Activated CD4-positive, alpha-beta T cell treated with anti-CD3 and anti-CD28 coated beads for 36 hours (primary cell): ENCODE results near the gene NPVF. TPM values are rescaled to one million over a fixed set of nuclear protein-coding genes. Genes with fewer than 3 reads are reported as not detected.

Experiments used
- ATAC-seq: fragments of 200-7000 bp; cut with Tn5 transposase; one replicate; pipeline ENCODE4 v1.10.0; 2021; ENCODE audit warnings: mild to moderate bottlenecking, moderate library complexity
- CTCF ChIA-PET: fragments of 350-600 bp; sonication (Branson Sonifier 250); formaldehyde crosslinking; loops from one replicate; lab custom pipeline; 2021; ENCODE audit warnings: antibody characterized with exemption; lab: Charles Lee
- POLR2A ChIA-PET: fragments of 350-600 bp; sonication (Branson Sonifier 250); formaldehyde crosslinking; loops from one replicate; lab custom pipeline; 2021; ENCODE audit warnings: antibody characterized with exemption, inconsistent platforms; lab: Charles Lee
- DNase-seq: peaks from one replicate; pipeline ENCODE4 v3.0.0-alpha.2; 2020
- H3K27ac Mint-ChIP-seq: one replicate; pipeline ENCODE4 v1.8.0; 2021; ENCODE audit warnings: mixed read lengths
- H3K27me3 Mint-ChIP-seq: one replicate; pipeline ENCODE4 v1.8.0; 2021; ENCODE audit warnings: mixed read lengths
- H3K36me3 Mint-ChIP-seq: one replicate; pipeline ENCODE4 v1.8.0; 2021; ENCODE audit warnings: low read depth, mixed read lengths
- H3K4me1 Mint-ChIP-seq: one replicate; pipeline ENCODE4 v1.8.0; 2021; ENCODE audit warnings: mixed read lengths
- H3K4me3 Mint-ChIP-seq: one replicate; pipeline ENCODE4 v1.8.0; 2021; ENCODE audit warnings: mild to moderate bottlenecking, moderate library complexity, mixed read lengths
- H3K9me3 Mint-ChIP-seq: one replicate; pipeline ENCODE4 v1.8.0; 2021; ENCODE audit warnings: low read depth, mixed read lengths
- intact Hi-C, 2 experiments: fragments of 100-400 bp; cut with DNase I in 1 of 2; cut with micrococcal nuclease in 1 of 2; formaldehyde crosslinking; loops; one replicate each; pipeline versions ENCODE4 v1.14.2 to v1.15.1; 2022 to 2024; cut with DNase I, micrococcal nuclease
- total RNA-seq, 2 experiments: library from RNA; stranded (reverse); gene quantifications; one replicate each; pipeline ENCODE4 v1.2.3, GENCODE V29; 2021

NPVF gene
- total RNA-seq, 2 experiments from 2014 or later: not detected

DNA sequence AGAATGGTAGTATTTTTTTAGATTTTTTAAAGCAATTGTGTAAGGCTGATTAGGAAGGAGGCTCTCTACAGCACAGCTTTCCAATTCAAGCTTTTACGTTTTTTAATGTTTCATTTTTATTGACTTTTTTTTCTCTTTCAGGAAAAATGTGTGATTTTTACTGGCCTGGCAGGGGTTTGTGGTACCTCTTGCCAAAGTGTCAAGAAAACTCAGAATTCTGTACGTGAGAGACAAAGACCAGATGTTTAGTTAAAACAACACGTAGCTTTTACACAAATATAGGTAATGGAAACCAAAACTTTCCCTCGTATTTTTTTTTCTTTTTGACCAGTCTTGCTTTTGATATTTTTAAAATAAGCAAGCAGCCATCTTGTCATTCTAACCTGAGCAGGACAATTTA lies 6.0 kb upstream of the NPVF start:
- no peaks in the 10 kb centered on the region for H3K36me3 Mint-ChIP-seq
- ChIA-PET CTCF (interaction anchor here (2.2 kb wide), 1 partner anchor 17 kb away, joined by 11 read pairs; no protein-coding TSS in a partner anchor), POLR2A (no interaction called here)
- intact Hi-C loops: no loop called here
- H3K4me1 Mint-ChIP-seq: no peaks in the 10 kb centered on the region
- H3K4me3 Mint-ChIP-seq: no peak overlapping the region
- DNase-seq (no peak), ATAC-seq (no peak)
- H3K27ac Mint-ChIP-seq: no peak overlapping the region
- H3K9me3 Mint-ChIP-seq: peaks cover 3% of the 10 kb centered on the region
- H3K27me3 Mint-ChIP-seq: peaks cover 12% of the 10 kb centered on the region

DNA sequence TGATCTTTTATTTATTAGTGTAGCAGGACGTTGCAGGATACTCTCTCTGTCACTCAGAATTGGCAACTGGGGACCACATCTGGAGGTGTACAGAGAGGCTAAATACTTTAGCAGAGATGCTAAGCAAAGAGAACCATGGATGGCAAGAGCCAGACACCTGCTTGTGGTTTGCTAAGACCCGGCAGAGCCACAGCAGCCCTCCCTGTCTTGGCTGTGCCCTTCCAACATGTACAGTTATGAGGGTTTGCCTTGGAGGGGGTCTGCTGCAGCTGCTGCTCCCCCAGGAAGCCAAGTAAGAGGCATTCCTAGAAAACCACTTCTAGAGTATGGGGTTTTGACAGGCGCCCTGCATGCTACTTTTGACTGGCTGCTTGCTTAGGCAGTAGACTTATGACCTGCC lies 5.1 kb downstream of the NPVF start:
- POLR2A ChIA-PET: no interaction called here
- no peak for ATAC-seq

DNA sequence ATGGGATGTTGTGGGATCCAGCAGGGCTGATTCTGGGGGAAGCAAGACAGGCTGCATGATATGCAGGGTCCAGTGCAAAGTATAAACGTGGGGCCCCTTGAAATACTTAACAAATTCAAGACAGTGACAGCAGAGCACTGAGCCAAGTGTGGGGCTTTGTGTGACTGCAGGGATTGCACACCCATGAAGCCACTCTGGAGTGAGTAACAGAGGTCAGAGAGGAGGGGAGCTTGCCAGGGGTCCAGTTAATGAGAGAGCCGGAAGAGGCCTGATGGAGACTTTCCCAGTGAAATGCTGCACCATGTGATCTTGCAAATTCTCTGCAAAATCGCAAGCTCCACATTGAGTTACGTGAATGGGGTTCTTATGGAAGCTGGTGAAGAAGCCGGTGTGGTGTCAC lies 5.6 kb downstream of the NPVF start:
- no peak overlapping the region for H3K27ac Mint-ChIP-seq
- no peaks in the 10 kb centered on the region for H3K36me3 Mint-ChIP-seq
- ChIA-PET POLR2A (no interaction called here), CTCF (interaction anchor here (0.5 kb wide), 1 partner anchor 433 kb away, joined by 4 read pairs; no protein-coding TSS in a partner anchor)
- H3K27me3 Mint-ChIP-seq: peaks cover 13% of the 10 kb centered on the region
- H3K4me3 Mint-ChIP-seq: no peak overlapping the region
- ATAC-seq (no peak), DNase-seq (no peak)
- intact Hi-C loops: no loop called here
- H3K4me1 Mint-ChIP-seq: no peaks in the 10 kb centered on the region
- no peaks in the 10 kb centered on the region for H3K9me3 Mint-ChIP-seq

More for the DNA sequence above, 5.1 kb downstream of the NPVF start:
- H3K36me3 Mint-ChIP-seq: no peaks in the 10 kb centered on the region
- peaks cover 13% of the 10 kb centered on the region for H3K27me3 Mint-ChIP-seq
- no peak overlapping the region for H3K4me3 Mint-ChIP-seq
- H3K9me3 Mint-ChIP-seq: no peaks in the 10 kb centered on the region
- H3K4me1 Mint-ChIP-seq: no peaks in the 10 kb centered on the region
- intact Hi-C loops: no loop called here
- CTCF ChIA-PET: no interaction called here
- DNase-seq: no peak
- H3K27ac Mint-ChIP-seq: no peak overlapping the region

DNA sequence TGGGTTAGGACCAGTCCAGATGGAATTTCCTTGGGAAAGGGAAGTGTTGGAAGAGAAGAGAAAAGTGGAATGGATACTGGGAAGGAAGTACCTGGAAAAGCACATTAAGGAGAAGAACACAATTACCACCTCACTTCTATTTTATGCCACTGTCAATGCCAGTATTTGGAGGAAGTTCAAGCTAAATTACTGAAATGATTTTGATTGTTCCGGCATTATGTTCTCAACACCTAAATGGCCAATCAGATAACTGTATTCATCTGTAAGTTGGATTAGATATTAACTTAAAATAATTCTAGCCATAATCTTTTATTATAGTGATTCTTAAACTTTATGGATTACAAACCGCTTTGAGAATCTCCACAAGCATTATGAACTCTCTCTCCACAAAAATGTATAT lies 7.3 kb downstream of the NPVF start:
- CTCF ChIA-PET: interaction anchor here (0.7 to 1.6 kb wide), 2 partner anchors 8 to 1405 kb away, joined by 3 to 4 read pairs; partner anchors contain the start of gene NPVF
- POLR2A ChIA-PET: no interaction called here
- DNase-seq (no peak), ATAC-seq (no peak)
- H3K9me3 Mint-ChIP-seq: no peaks in the 10 kb centered on the region
- H3K36me3 Mint-ChIP-seq: no peaks in the 10 kb centered on the region
- peaks cover 10% of the 10 kb centered on the region for H3K27me3 Mint-ChIP-seq
- no peak overlapping the region for H3K4me3 Mint-ChIP-seq
- intact Hi-C loops: no loop called here
- no peak overlapping the region for H3K27ac Mint-ChIP-seq
- H3K4me1 Mint-ChIP-seq: no peaks in the 10 kb centered on the region

DNA sequence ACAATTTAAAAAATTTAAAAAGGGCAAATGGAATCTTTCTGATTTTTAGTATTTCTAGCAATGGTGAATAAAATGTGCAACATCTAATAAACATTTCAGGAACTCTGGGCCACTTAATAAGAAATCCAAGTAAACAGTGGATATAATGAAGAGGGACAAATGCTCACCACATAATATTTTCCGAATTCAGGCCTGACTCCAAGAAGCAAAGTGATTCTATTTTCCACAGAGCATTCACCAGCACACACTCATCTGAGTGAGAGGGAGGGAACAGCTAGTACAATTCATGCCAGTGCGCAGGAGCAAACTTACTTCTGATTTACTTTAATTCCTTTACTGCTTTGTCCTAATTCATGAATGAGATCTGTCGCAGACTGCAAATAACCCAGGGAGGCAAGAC lies 10.1 kb downstream of the NPVF start:
- H3K4me3 Mint-ChIP-seq: no peak overlapping the region
- DNase-seq (no peak), ATAC-seq (no peak)
- H3K4me1 Mint-ChIP-seq: no peaks in the 10 kb centered on the region
- no peak overlapping the region for H3K27ac Mint-ChIP-seq
- no peaks in the 10 kb centered on the region for H3K9me3 Mint-ChIP-seq
- ChIA-PET CTCF (no interaction called here), POLR2A (no interaction called here)
- intact Hi-C loops: no loop called here
- no peaks in the 10 kb centered on the region for H3K36me3 Mint-ChIP-seq
- peaks cover 16% of the 10 kb centered on the region for H3K27me3 Mint-ChIP-seq

DNA sequence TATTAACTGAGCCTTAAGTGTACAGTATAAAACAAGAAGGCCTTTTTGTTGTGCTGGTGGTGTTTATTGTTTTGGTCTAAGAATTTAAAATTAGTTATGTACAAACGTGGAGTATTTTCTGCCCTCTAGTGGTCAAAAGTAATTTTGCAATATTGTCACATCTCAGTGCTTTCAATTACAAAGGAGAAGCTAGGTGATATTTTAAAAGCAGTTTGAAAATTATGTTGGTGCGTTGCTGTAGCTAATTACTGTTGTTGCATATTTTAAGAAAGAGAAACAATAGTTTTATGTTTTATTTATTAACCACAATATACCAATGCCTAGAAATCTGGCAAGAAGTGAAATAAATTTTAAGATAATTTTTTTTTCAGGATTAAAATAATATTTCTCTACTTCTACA lies 11.4 kb downstream of the NPVF start:
- Mint-ChIP-seq H3K36me3 (no peaks in the 10 kb centered on the region), H3K4me3 (no peak overlapping the region), H3K27ac (no peak overlapping the region), H3K9me3 (no peaks in the 10 kb centered on the region), H3K27me3 (peaks cover 13% of the 10 kb centered on the region), H3K4me1 (no peaks in the 10 kb centered on the region)
- DNase-seq (no peak), ATAC-seq (no peak)
- ChIA-PET POLR2A (no interaction called here), CTCF (interaction anchor here (0.5 to 2.6 kb wide), 29 partner anchors 9 to 1996 kb away, joined by 3 to 12 read pairs (median 3); partner anchors contain the start of gene NPVF)
- intact Hi-C loops: no loop called here

DNA sequence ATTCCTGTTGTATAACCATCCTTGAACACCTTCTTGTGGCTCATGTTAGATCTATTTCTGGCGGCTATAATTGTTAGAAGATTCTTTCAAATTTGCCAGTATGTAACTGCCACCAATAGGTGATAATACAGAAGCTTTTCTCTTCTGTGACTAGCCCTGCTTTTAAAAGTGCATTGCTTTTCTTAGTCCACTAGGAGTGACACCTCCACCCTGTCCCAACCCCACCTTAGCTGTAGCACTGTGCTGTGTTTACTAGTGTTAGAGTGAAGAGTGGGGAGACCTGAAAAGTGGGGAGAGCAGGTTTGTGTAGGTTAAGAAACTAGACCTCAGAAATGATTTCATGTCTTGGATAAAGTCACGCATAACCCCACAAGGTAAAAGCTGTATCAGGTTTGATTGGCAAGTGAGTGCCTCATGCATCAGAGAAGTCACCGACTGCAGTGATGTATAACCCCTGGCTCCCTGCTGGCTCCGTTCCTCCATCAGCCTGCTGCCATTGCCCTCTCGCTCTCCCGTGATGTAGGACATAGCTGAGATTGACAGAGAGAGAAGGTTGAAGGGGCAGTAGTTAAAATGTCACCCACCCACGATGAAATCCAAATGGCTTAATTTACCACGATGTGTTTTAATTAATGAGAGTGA lies 12.5 kb downstream of the NPVF start:
- peaks cover 2% of the 10 kb centered on the region for H3K4me1 Mint-ChIP-seq
- no peaks in the 10 kb centered on the region for H3K36me3 Mint-ChIP-seq
- no peak overlapping the region for H3K27ac Mint-ChIP-seq
- ATAC-seq: no peak
- DNase-seq: no peak
- ChIA-PET CTCF (interaction anchor here (0.9 to 2.6 kb wide), 5 partner anchors 12 to 828 kb away, joined by 3 to 12 read pairs (median 3); no protein-coding TSS in a partner anchor), POLR2A (no interaction called here)
- no peaks in the 10 kb centered on the region for H3K9me3 Mint-ChIP-seq
- H3K4me3 Mint-ChIP-seq: no peak overlapping the region
- peaks cover 12% of the 10 kb centered on the region for H3K27me3 Mint-ChIP-seq
- intact Hi-C loops: no loop called here

DNA sequence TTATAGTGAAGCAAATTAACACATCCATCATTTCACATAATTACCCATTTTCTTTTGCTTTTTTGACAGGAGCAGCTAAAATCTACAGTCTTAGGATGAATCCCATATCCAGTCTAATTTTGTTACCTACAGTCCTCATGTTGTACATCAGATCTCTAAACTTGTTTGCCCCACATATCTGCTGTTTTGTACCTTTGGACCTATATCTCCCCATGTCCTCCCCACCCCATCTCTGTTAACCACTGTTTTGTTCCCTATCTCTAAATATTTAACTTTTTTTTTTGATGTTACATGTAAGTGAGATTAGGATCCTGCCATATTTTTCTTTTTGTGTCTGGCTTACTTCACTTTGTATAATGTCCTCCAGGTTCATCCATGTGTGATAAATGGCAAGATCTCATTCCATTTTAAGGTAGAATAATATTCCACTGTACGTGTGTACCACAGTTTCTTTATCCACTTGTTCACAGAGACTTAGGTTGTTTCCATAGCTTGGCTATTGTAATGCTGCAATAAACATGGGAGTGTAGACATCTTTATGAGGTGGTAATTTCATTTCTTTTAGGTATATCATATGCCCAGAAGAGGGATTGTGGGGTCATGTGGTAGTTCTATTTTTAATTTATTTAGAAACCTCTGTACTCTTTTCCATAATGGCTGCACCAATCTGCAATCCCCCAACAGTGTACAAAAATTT lies 19.6 kb downstream of the NPVF start:
- DNase-seq: no peak
- no peak for ATAC-seq
- H3K27me3 Mint-ChIP-seq: peaks cover 19% of the 10 kb centered on the region
- H3K4me3 Mint-ChIP-seq: no peak overlapping the region
- H3K4me1 Mint-ChIP-seq: peaks cover 2% of the 10 kb centered on the region
- intact Hi-C loops: no loop called here
- ChIA-PET CTCF (interaction anchor here (0.7 kb wide), 1 partner anchor 448 kb away, joined by 3 read pairs; no protein-coding TSS in a partner anchor), POLR2A (no interaction called here)
- no peak overlapping the region for H3K27ac Mint-ChIP-seq
- H3K36me3 Mint-ChIP-seq: no peaks in the 10 kb centered on the region
- H3K9me3 Mint-ChIP-seq: peaks cover 6% of the 10 kb centered on the region

DNA sequence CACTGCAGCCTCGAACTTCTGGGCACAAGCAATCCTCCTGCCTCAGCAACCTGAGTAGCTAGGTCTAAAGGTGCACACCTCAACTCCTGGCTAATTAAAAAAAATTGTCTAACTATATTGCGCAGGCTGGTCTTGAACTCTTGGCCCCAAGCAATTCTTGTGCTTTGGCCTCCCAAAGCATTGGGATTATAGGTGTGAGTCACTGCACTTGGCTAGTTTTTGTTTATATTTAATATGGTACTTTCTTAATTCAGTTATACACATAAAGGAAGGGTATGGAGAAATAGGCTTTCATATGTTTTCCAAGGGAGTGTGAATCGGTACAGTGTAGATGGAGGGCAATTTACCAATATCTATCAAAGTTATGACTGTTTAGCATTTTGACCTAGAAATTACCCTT lies 20.4 kb downstream of the NPVF start:
- POLR2A ChIA-PET: no interaction called here
- DNase-seq (no peak), ATAC-seq (no peak)
- H3K4me3 Mint-ChIP-seq: no peak overlapping the region
- H3K27me3 Mint-ChIP-seq: peaks cover 22% of the 10 kb centered on the region
- intact Hi-C loops: no loop called here
- CTCF ChIA-PET: interaction anchor here (0.7 to 1.0 kb wide), 2 partner anchors 30 to 447 kb away, joined by 3 to 4 read pairs; no protein-coding TSS in a partner anchor
- no peak overlapping the region for H3K27ac Mint-ChIP-seq
- peaks cover 2% of the 10 kb centered on the region for H3K4me1 Mint-ChIP-seq
- H3K36me3 Mint-ChIP-seq: no peaks in the 10 kb centered on the region
- H3K9me3 Mint-ChIP-seq: peaks cover 6% of the 10 kb centered on the region

DNA sequence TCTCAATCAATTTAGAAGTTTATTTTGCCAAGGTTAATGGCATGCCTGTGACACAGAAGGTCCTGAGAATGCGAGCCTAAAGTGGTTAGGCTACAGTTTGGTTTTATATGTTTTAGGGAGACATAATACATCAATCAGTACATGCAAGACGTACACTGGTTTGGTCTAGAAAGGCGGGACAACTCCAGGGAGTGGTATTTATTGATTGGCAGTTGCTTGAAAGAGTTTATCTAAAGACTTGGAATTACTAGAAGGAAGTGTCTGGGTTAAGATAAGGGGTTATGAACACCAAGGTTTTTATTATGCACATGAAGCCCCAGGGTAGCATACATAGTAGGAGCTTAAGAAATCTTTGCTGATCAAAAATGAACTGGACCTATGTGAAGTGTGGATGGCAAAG lies 21.5 kb downstream of the NPVF start:
- peaks cover 22% of the 10 kb centered on the region for H3K27me3 Mint-ChIP-seq
- H3K4me3 Mint-ChIP-seq: no peak overlapping the region
- H3K9me3 Mint-ChIP-seq: peaks cover 6% of the 10 kb centered on the region
- no peak overlapping the region for H3K27ac Mint-ChIP-seq
- POLR2A ChIA-PET: no interaction called here
- CTCF ChIA-PET: interaction anchor here (1.3 kb wide), 1 partner anchor 10 kb away, joined by 6 read pairs; no protein-coding TSS in a partner anchor
- intact Hi-C loops: no loop called here
- peaks cover 2% of the 10 kb centered on the region for H3K4me1 Mint-ChIP-seq
- no peaks in the 10 kb centered on the region for H3K36me3 Mint-ChIP-seq
- ATAC-seq (no peak), DNase-seq (no peak)

DNA sequence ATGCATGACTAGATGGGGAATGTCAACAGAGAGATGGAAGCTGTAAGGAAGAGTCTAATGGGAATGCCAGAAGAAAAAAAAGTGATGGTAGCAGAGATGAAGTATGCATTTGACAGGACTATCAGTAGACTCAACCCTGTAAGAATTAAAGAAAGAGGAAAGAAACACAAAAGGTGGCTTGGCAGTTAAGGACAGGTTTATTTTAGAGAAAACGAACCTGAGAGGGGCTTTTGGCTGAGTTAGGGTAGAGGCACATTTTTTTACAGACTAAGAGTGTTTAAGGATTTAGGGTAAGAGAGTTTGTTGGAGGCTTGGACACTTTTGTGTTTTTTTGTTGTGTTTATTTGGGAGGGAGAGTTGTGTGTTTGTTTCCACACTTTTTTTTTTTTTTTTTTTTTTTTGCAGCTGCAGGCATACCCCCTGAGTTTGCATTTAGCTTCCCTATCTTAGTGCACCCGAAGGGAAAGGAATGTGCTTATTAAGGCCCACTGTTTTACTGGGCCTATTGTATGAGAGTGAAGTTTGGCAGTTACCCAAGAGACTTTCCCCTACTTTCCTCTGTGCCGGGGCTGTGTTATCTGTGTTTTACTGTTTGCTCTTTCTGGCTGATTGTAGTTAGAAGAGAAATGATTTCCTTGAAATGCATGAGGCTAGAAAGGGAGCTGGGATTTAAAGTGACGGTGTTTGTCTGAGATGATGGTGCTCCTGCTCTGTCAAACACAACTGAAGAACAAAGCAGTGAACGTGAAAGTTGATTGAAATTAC lies 32.0 kb downstream of the NPVF start:
- no peak overlapping the region for H3K4me3 Mint-ChIP-seq
- peaks cover 2% of the 10 kb centered on the region for H3K27me3 Mint-ChIP-seq
- POLR2A ChIA-PET: no interaction called here
- no peak overlapping the region for H3K27ac Mint-ChIP-seq
- ATAC-seq (no peak), DNase-seq (no peak)
- intact Hi-C loops: no loop called here
- no peaks in the 10 kb centered on the region for H3K9me3 Mint-ChIP-seq
- H3K36me3 Mint-ChIP-seq: no peaks in the 10 kb centered on the region
- CTCF ChIA-PET: no interaction called here
- no peaks in the 10 kb centered on the region for H3K4me1 Mint-ChIP-seq
